ENCODE measurements around the gene MMP24OS. TPM values are rescaled to one million over a fixed set of nuclear protein-coding genes. Genes with fewer than 3 reads are reported as not detected.

MMP24OS gene
- total RNA-seq, 4 donors from 2014 or later, result 30.4 to 41.2 (median 34.4) TPM

- no peak for DNase-seq (ENCODE audit: low spot score in 2 of 2)
- Histone ChIP-seq H3K36me3 (no peaks in the 10 kb centered on the region), H3K9me3 (no peaks in the 10 kb centered on the region), H3K4me3 (no peak overlapping the region), H3K27ac (no peak overlapping the region), H3K4me1 (peaks cover 0 to 9% (median 5%) of the 10 kb centered on the region in 4 donors), H3K27me3 (no peaks in the 10 kb centered on the region)
- TF ChIP-seq POLR2A (IDR thresholded peaks at IDR 0.05) (no peak), CTCF (IDR thresholded peaks at IDR 0.05) (no peak), EP300 (IDR thresholded peaks at IDR 0.05) (no peak)
- 81 to 83% methylated on average over 17 to 18 of the region's 19 CpGs for WGBS, 2 donors
Observed at GRCh38 chr20:35288325-35289060, 10.6 kb upstream of the MMP24OS start.

- no peaks in the 10 kb centered on the region for H3K27me3 ChIP-seq
- H3K9me3 ChIP-seq, result no peaks in the 10 kb centered on the region
- no peak for TF ChIP-seq EP300 (IDR thresholded peaks at IDR 0.05)
- TF ChIP-seq POLR2A (IDR thresholded peaks at IDR 0.05), result no peak
- TF ChIP-seq CTCF (IDR thresholded peaks at IDR 0.05), result no peak
- no peak overlapping the region for H3K4me3 ChIP-seq
- H3K36me3 ChIP-seq, result no peaks in the 10 kb centered on the region
- no peak for DNase-seq (ENCODE audit: low spot score in 2 of 2)
- WGBS, 2 donors, result 82 to 85% methylated on average over 26 to 28 of the region's 28 CpGs
- H3K4me1 ChIP-seq, result peaks cover 0 to 17% (median 12%) of the 10 kb centered on the region in 4 donors
- H3K27ac ChIP-seq, result no peak overlapping the region
Observed at GRCh38 chr20:35287509-35288324, 9.8 kb upstream of the MMP24OS start.

GRCh38 chr20:35286899-35287508, 9.1 kb upstream of the MMP24OS start:
- Histone ChIP-seq H3K9me3 (no peaks in the 10 kb centered on the region), H3K27me3 (no peaks in the 10 kb centered on the region), H3K27ac (no peak overlapping the region), H3K4me3 (no peak overlapping the region), H3K4me1 (peaks cover 0 to 24% (median 12%) of the 10 kb centered on the region in 4 donors), H3K36me3 (no peaks in the 10 kb centered on the region)
- DNase-seq (ENCODE audit: low spot score in 2 of 2), result no peak
- WGBS, 2 donors, result 85 to 95% methylated on average over 14 to 16 of the region's 17 CpGs
- TF ChIP-seq CTCF (IDR thresholded peaks at IDR 0.05), result no peak
- TF ChIP-seq POLR2A (IDR thresholded peaks at IDR 0.05), result no peak
- TF ChIP-seq EP300 (IDR thresholded peaks at IDR 0.05), result no peak

DNA sequence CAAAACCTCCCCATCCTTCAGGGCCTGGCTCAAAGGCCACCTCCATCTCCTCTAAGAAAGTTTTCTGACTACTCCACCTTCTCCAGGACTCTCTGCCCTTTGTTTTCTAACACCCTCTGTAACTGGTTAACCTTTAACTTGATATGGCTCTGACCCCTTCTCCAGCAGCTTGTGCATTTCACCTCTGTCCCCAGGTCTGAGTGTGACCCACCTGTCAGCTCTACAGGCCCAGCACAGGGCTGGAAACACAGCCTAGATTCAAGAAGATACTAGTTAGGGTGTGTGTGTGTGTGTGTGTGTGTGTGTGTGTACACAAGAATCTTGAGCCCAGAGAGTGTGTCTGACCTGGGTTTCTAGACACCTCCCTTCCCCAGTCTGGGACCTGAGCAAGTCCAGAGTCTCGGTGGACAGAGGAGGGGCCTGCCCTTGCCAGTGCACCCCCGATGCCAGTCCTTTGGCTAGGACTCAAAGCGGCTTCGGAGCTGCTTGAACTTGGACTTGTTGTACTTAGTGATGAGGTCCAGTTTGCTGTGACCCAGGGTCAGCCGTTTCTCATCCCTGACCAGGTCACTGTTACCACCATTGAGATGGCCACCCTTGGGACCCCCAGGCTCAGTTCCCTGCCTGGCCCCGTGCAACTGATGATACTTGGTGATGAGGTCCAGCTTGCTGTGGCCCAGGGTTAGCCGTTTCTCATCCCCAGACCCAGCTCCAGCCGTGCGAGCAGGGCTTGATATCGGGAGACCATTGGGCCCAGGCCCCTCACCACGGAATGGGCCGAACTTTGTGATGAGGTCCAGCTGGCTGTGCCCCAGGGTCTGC, 8.4 kb upstream of the MMP24OS start:
- Histone ChIP-seq H3K4me3 (no peak overlapping the region), H3K9me3 (no peaks in the 10 kb centered on the region), H3K36me3 (no peaks in the 10 kb centered on the region), H3K27me3 (no peaks in the 10 kb centered on the region), H3K4me1 (peaks cover 0 to 24% (median 12%) of the 10 kb centered on the region in 4 donors), H3K27ac (no peak overlapping the region)
- no peak for DNase-seq (ENCODE audit: low spot score in 2 of 2)
- TF ChIP-seq EP300 (IDR thresholded peaks at IDR 0.05) (no peak), POLR2A (IDR thresholded peaks at IDR 0.05) (no peak), CTCF (IDR thresholded peaks at IDR 0.05) (no peak)
- WGBS, 2 donors, result 86 to 93% methylated on average over 6 of the region's 12 CpGs
